Tibial nerve (tissue), 4 donors: Measurements from ENCODE around the gene MEA1.

ENCODE experiments used
- CTCF ChIP-seq, 5 experiments: fragments of 200-600 bp in 3 of 5; fragments of 450-650 bp in 2 of 5; sonication (generic) in 3 of 5; IDR thresholded peaks; one replicate each; pipeline ENCODE4 v1.5.1; 2016 to 2019; ENCODE audit warnings: antibody characterized with exemption in 5 of 5, mild to moderate bottlenecking in 3 of 5, moderate library complexity in 2 of 5
- EP300 ChIP-seq, 2 donors: sonication (generic); formaldehyde crosslinking; IDR thresholded peaks; one replicate each; pipeline ENCODE4 v1.6.1; 2017; ENCODE audit warnings: antibody characterized with exemption in 2 of 2, mild to moderate bottlenecking in 1 of 2
- POLR2A ChIP-seq, 2 donors: fragments of 450-650 bp; IDR thresholded peaks; one replicate each; pipeline ENCODE4 v1.6.1; 2017; ENCODE audit warnings: antibody characterized with exemption in 2 of 2, mild to moderate bottlenecking in 2 of 2, moderate library complexity in 2 of 2

DNA sequence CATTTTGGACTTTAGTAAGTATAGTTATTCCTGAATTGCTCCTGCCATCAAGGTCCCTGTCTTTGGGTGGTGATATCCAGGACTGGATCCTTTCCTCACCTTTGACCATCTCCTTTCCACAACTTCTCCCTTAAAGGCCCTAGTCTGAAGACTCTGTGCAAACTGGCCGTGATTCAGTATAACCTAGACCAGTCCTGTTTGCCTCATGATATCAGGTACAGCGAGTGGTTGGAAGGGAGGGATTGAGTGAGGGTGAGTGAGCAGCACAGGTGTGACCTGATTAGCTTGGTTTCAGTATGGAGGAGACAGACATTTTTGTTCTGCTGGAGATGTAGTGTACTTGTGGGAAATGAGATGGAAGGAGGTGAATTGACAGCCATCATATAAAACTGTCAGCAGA is 5.4 kb upstream of the MEA1 start:
- no peak for TF ChIP-seq CTCF (IDR thresholded peaks at IDR 0.05)
- TF ChIP-seq POLR2A (IDR thresholded peaks at IDR 0.05) = no peak
- TF ChIP-seq EP300 (IDR thresholded peaks at IDR 0.05) = no peak
